B cell (primary cell): ENCODE data around the gene GHR.

Source experiments
- CTCF ChIP-seq: fragments of 200-600 bp; IDR thresholded peaks from one replicate; pipeline ENCODE4 v1.8.0; 2022; ENCODE audit warnings: antibody characterized with exemption, mild to moderate bottlenecking
- EZH2 ChIP-seq: IDR thresholded peaks from 2 replicates; pipeline ENCODE4 v1.6.1; 2012; ENCODE audit warnings: borderline replicate concordance, low read depth, mild to moderate bottlenecking, moderate library complexity, low read length; ENCODE audit not compliant: insufficient read depth, poor library complexity, severe bottlenecking

GRCh38 chr5:42499016-42499415 is 75.8 kb downstream of the GHR start:
- no peak for TF ChIP-seq CTCF
- no peak for TF ChIP-seq EZH2
